ENCODE measurements around the gene SCAMP4.

GRCh38 chr19:1943661-1944087 lies 38.5 kb downstream of the SCAMP4 start:
- TF ChIP-seq CTCF (IDR thresholded peaks at IDR 0.05; ENCODE audit: poor library complexity, severe bottlenecking): no peak
- no peak for TF ChIP-seq REST (IDR thresholded peaks at IDR 0.05; ENCODE audit: borderline replicate concordance)
- TF ChIP-seq EP300 (conservative IDR thresholded peaks at IDR 0.05; ENCODE audit: poor library complexity, severe bottlenecking): no peak
- no peak for TF ChIP-seq POLR2AphosphoS5 (IDR thresholded peaks at IDR 0.05)
- TF ChIP-seq RAD21 (conservative IDR thresholded peaks at IDR 0.05): no peak
- TF ChIP-seq EZH2 (IDR thresholded peaks at IDR 0.05; ENCODE audit: borderline replicate concordance, insufficient read depth, low read length, poor library complexity, severe bottlenecking): no peak
- no peak for TF ChIP-seq TAF1 (IDR thresholded peaks at IDR 0.05; ENCODE audit: low read depth)
